DND-41 (cell line): ENCODE data around the gene BEND5.

ENCODE experiments used
- CTCF ChIP-seq: IDR thresholded peaks from 2 replicates; pipeline ENCODE4 v1.5.1; 2012; ENCODE audit warnings: borderline replicate concordance, low read length, moderate library complexity, mild to moderate bottlenecking; ENCODE audit not compliant: poor library complexity, severe bottlenecking; ENCODE audit errors: extremely low read depth
- EZH2 ChIP-seq: IDR thresholded peaks from 3 replicates; pipeline ENCODE4 v1.6.1; 2012; ENCODE audit warnings: borderline replicate concordance, low read depth, mild to moderate bottlenecking, moderate library complexity, low read length, inconsistent platforms; ENCODE audit not compliant: severe bottlenecking

- no peak for TF ChIP-seq EZH2
- no peak for TF ChIP-seq CTCF
Measured at GRCh38 chr1:48750109-48750508, 26.6 kb downstream of the BEND5 start.
